Stimulated activated naive CD8-positive, alpha-beta T cell treated with anti-CD3 and anti-CD28 coated beads, Interleukin-15, amount 100 ng/mL, for 72 hours (primary cell): Measurements from ENCODE around the gene MYO5B.
"Not testable (repeated sequence)": the region's sequence is repeated elsewhere in the genome, so short reads cannot be mapped to it uniquely, and the experiment has no call there.

Experiments
- ATAC-seq: fragments of 150-1000 bp; cut with Tn5 transposase; 2 replicates; pipeline ENCODE4 v1.10.0; 2021; ENCODE audit warnings: mild to moderate bottlenecking, moderate library complexity
- DNase-seq, 2 donors: peaks; one replicate each; pipeline ENCODE4 v3.0.0; 2021 to 2022
- H3K27ac Mint-ChIP-seq, 2 donors: one replicate each; pipeline ENCODE4 v1.8.0; 2022; ENCODE audit warnings: mild to moderate bottlenecking in 2 of 2, mixed read lengths in 2 of 2, moderate library complexity in 2 of 2
- H3K27me3 Mint-ChIP-seq: one replicate; pipeline ENCODE4 v1.8.0; 2022; ENCODE audit warnings: mixed read lengths
- H3K4me1 Mint-ChIP-seq: one replicate; pipeline ENCODE4 v1.8.0; 2022; ENCODE audit warnings: mild to moderate bottlenecking, mixed read lengths
- H3K4me3 Mint-ChIP-seq, 2 donors: one replicate each; pipeline ENCODE4 v1.8.0; 2022; ENCODE audit warnings: mild to moderate bottlenecking in 2 of 2, mixed read lengths in 2 of 2, moderate library complexity in 1 of 2
- H3K9me3 Mint-ChIP-seq, 2 donors: one replicate each; pipeline ENCODE4 v1.8.0; 2022; ENCODE audit warnings: mixed read lengths in 2 of 2

MYO5B gene

DNA sequence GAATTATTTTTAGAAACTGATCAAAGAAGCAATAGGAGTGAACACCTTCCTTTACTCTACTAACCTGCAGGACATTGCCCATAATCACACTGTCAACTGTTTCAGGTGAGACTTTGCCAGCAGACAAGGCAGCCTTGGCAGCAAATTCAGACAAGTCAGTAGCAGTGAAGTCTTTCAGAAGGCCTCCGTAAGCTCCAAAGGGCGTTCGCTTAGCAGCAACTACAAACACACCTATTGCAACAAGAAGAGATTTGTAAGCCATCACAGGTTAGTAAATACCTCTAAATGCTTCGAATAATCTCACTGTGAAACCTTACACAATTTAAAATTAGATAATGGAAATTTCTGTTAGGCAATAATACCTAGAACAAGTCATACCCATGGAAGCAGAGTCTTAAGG lies 392.3 kb downstream of the MYO5B start:
- DNase-seq = no peak
- Mint-ChIP-seq H3K27me3 (no peaks in the 10 kb centered on the region), H3K4me3 (no peak overlapping the region), H3K27ac (no peak overlapping the region), H3K9me3 (no peaks in the 10 kb centered on the region), H3K4me1 (peaks cover 38% of the 10 kb centered on the region)
- no peak for ATAC-seq

DNA sequence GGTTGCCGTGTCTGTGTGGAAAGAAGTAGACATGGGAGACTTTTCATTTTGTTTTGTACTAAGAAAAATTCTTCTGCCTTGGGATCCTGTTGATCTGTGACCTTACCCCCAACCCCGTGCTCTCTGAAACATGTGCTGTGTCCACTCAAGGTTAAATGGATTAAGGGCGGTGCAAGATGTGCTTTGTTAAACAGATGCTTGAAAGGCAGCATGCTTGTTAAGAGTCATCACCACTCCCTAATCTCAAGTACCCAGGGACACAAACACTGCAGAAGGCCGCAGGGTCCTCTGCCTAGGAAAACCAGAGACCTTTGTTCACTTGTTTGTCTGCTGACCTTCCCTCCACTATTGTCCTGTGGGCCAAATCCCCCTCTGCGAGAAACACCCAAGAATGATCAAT lies 394.5 kb downstream of the MYO5B start:
- not testable (repeated sequence) for H3K27ac Mint-ChIP-seq, DNase-seq, ATAC-seq, H3K4me3 Mint-ChIP-seq, H3K27me3 Mint-ChIP-seq, H3K9me3 Mint-ChIP-seq
- peaks cover 50% of the 10 kb centered on the region for H3K4me1 Mint-ChIP-seq

DNA sequence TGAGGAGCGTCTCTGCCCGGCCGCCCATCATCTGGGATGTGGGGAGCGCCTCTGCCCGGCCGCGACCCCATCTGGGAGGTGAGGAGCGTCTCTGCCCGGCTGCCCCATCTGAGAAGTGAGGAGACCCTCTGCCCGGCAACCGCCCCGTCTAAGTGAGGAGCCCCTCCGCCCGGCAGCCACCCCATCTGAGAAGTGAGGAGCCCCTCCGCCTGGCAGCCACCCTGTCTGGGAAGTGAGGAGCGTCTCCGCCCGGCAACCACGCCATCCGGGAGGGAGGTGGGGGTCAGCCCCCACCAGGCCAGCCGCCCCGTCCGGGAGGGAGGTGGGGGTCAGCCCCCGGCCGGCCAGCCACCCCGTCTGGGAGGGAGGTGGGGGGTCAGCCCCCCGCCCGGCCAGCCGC lies 395.1 kb downstream of the MYO5B start:
- not testable (repeated sequence) for ATAC-seq, H3K9me3 Mint-ChIP-seq, H3K27me3 Mint-ChIP-seq, DNase-seq, H3K27ac Mint-ChIP-seq, H3K4me3 Mint-ChIP-seq
- H3K4me1 Mint-ChIP-seq = peaks cover 47% of the 10 kb centered on the region

DNA sequence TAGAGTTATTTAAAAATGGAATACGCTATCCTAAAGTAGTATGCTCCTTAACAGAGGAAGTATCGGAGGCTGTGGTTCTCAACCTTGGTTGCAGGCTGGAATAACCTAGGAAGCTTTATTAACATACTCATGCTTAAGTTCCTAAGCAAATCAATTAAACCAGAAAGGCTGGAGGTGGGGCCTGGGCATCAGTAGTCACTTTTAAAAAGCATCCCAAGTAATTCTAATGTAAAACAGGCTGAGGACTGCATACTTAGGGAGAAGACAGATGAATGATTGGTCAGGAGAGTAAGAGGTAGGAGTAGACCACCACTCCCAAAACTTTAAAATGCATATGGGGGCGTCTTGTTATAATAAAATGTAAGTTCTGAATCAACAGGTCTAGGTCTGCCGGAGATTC lies 396.9 kb downstream of the MYO5B start:
- Mint-ChIP-seq H3K4me1 (peaks cover 32% of the 10 kb centered on the region), H3K9me3 (no peaks in the 10 kb centered on the region), H3K27me3 (no peaks in the 10 kb centered on the region), H3K27ac (no peak overlapping the region), H3K4me3 (no peak overlapping the region)
- ATAC-seq (no peak), DNase-seq (no peak)

DNA sequence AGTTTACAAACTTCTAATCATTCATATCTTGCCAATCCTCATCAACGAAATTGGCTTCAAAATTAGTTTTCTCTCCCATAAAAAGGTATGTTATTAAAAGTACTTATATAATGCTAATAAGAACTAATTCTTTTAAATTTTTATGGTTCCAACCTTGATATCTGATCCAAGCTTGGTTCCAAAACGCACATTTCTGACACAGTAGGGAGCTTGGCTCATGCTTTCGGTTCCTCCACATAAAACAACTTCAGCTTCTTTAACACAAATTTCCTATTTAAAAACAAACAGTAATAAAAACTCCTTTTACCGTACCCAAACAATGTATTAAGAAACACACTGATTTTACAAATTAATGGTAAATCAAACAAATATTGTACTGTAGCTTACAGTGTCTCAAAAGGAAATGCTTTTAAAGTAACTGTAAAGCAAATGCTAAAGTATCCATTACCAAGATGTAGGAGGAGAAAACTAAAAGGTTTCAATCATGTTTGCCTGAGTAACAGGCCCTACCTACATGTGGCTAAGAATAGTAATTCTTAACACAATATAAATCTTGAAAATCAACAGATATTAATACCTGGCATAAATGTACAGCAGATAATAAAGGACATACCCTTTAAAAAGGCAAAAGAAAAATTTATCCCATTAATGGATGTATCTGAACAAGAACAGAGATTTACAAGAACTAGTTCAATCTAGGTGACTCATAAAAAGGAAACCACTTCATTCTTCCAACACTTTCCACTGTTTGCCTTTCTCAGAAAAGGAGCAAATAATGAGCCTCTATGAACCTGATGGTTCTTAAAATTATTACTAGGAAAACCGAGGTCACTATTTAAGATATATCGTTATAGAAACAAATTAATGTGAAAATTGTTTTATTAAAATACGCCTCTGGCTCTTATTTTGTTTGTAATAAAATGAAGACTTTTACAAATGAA lies 399.1 kb downstream of the MYO5B start:
- peak overlapping the region in 1 of 2 donors; percentile 24 for H3K4me3 Mint-ChIP-seq
- ATAC-seq = no peak
- H3K4me1 Mint-ChIP-seq = peaks cover 28% of the 10 kb centered on the region
- H3K27me3 Mint-ChIP-seq = no peaks in the 10 kb centered on the region
- H3K27ac Mint-ChIP-seq = peak overlapping the region in 1 of 2 donors; percentile 63
- DNase-seq = no peak
- H3K9me3 Mint-ChIP-seq = no peaks in the 10 kb centered on the region

DNA sequence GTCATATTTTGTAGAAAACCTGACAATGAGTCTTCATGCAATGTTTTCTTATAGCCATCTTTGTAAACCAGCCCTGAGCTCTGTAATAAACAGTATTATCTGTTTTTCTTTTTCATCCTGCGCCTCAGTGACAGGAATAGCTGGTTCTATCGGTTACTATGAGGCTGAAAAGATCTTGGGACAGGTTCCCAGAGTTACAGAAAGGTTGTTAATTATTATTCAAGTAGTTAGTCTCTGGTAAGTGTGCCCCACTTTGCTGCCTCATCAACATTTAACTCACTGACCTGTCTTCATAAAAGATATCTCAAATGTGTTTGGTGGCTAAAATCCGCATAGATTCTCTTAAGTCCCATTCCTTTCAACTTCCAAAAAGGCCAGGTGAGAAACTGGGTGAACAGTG lies 400.2 kb downstream of the MYO5B start:
- no peak for DNase-seq
- Mint-ChIP-seq H3K27me3 (no peaks in the 10 kb centered on the region), H3K4me3 (no peak overlapping the region), H3K9me3 (no peaks in the 10 kb centered on the region), H3K4me1 (peaks cover 35% of the 10 kb centered on the region), H3K27ac (no peak overlapping the region)
- ATAC-seq = no peak

DNA sequence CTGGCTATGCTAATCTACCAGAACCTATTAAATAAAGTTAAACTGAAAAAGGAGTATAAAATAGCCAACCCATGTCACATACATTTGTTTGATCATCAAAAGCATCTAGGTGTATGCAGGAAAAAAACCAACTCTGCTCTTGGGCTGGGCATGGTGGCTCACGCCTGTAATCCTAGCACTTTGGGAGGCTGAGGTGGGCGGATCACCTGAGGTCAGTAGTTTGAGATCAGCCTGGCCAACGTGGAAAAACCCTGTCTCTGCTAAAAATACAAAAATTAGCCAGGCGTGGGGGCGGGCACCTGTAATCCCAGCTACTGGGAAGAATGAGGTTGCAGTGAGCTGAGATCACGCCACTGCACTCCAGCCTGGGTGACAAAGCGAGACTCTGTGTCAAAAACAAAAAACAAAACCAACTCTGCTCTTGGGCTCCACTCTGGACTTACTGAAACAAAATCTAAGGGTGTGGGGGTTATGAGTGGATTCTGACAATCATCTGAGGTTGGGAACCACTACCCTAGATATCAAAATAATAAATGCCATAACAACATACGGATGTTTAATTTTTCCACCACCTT lies 405.3 kb downstream of the MYO5B start:
- peak; percentile 39 for ATAC-seq
- DNase-seq = peak in 1 of 2 donors; percentile 27
- H3K9me3 Mint-ChIP-seq, H3K4me3 Mint-ChIP-seq, H3K27me3 Mint-ChIP-seq: not testable (repeated sequence)
- Mint-ChIP-seq H3K4me1 (peaks cover 45% of the 10 kb centered on the region), H3K27ac (peak overlapping the region in 1 of 2 donors; percentile 5)

DNA sequence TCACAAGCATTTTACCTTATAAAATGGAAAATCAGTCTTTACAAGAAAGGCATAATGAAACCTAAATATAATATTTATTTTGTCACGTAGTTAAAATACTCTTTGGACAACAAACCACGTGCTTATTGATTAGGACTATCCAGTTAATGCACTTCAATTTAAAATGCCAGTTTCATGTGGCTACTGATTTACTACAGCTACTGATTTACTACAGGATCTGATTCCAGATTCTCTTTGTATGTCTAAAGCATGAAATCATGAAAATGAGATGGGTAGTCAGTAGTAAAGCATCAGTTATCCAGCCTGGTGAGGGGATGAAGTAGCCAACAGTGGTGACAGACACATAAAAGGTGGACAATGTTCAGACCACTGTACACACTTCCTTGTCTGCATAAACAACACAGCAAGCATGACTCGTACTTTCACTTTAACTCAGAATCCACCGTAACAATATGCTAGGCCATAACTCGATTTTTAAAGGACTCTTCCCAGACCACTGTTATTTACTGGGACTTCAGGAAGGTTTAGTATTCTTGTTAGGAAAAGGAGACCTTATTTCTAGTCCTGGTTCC lies 406.5 kb downstream of the MYO5B start:
- Mint-ChIP-seq H3K4me3 (peak overlapping the region in 1 of 2 donors; percentile 19), H3K9me3 (no peaks in the 10 kb centered on the region), H3K27ac (peak overlapping the region in 1 of 2 donors; percentile 69), H3K4me1 (peaks cover 45% of the 10 kb centered on the region), H3K27me3 (no peaks in the 10 kb centered on the region)
- no peak for DNase-seq
- ATAC-seq = peak; percentile 86

DNA sequence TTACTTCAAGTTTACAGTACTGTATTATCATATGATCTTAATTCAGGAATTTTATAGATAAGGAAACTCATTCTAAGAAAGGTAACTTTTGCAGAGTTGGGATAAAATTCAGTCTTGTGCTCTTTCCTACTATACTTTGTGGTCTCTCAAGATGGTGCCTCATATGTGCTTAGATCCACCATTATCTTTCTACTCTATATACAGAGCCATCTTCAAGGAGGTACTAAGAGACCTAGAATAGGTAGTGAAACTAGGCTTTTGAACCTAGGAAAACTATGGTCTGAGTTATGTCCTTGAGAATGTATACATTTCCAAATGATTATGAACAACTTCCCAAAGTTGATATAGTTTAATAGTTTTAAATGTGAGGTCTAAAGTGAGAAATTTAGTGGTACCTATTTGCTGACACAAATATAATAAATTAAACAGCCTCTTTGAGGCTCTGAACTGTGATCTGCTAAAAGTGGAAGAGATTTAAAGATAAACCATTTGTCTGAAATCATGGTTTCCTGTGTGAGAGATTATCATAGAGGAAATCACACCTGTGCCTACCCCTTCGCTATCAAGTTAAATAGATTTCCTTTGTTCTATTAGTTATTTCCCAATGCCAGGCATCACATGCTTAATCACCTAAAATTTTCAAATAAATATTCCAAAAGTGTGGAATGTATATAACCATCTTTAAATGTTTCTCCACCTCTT lies 408.8 kb downstream of the MYO5B start:
- DNase-seq (no peak), ATAC-seq (no peak)
- H3K4me1 Mint-ChIP-seq = peaks cover 45% of the 10 kb centered on the region
- H3K9me3 Mint-ChIP-seq = no peaks in the 10 kb centered on the region
- H3K27ac Mint-ChIP-seq = no peak overlapping the region
- no peak overlapping the region for H3K4me3 Mint-ChIP-seq
- H3K27me3 Mint-ChIP-seq = no peaks in the 10 kb centered on the region

DNA sequence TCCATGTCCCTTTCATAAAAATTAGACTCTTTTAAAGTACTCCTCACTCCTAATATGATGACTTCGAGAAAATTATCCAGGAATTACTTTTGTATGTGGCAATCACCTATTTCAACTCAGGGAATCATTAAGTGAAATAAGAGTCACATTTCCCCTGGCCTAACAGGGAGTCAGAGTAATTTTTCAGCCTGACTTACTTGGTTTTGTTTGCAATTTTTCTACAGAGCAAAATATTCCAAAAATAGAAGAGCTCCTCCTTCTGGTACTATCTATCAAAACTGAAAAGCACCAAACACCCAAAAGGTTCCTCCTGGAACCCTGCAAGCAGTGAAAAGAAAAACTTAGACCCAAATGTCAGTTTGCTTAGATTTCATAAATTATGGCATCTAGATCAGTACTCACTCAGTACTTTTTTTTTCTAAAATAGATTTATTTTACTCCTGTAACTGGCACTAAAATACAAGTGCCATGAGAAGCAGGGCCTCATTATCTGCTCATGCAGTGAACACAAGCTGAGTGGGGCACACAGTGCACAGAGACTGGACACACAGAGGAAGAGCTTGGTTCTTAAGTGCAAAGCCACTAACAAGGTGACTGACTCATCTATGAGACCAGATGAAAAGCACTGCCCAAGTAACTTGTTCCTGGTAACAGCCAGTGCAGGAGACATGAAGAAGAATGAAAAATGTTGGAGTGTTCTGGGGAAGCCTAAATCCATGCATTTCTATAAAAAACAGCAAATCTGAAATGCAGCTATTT lies 410.3 kb downstream of the MYO5B start:
- Mint-ChIP-seq H3K4me3 (no peak overlapping the region), H3K27ac (no peak overlapping the region), H3K4me1 (peaks cover 36% of the 10 kb centered on the region), H3K27me3 (no peaks in the 10 kb centered on the region), H3K9me3 (no peaks in the 10 kb centered on the region)
- DNase-seq = no peak
- no peak for ATAC-seq

DNA sequence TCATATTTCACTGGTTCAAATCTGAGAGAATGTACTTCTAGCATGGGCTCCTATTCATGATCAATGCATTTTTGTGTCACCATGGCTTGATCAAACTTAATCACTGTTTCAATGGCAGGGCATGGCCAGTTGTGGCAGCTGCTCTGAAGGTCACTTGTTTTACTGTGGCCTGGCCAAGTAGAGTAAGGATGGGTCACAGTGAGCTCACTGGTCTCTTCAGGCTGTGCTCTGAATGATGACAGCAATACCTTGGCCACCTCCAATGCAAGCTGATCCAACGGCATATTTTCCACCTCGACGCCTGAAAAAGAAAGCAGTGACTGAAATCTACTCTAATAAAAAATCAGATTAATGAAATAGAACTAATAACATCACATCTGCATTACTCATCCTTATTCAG lies 411.3 kb downstream of the MYO5B start:
- peaks cover 27% of the 10 kb centered on the region for H3K4me1 Mint-ChIP-seq
- H3K4me3 Mint-ChIP-seq, DNase-seq, H3K27me3 Mint-ChIP-seq, ATAC-seq, H3K9me3 Mint-ChIP-seq, H3K27ac Mint-ChIP-seq: not testable (repeated sequence)

DNA sequence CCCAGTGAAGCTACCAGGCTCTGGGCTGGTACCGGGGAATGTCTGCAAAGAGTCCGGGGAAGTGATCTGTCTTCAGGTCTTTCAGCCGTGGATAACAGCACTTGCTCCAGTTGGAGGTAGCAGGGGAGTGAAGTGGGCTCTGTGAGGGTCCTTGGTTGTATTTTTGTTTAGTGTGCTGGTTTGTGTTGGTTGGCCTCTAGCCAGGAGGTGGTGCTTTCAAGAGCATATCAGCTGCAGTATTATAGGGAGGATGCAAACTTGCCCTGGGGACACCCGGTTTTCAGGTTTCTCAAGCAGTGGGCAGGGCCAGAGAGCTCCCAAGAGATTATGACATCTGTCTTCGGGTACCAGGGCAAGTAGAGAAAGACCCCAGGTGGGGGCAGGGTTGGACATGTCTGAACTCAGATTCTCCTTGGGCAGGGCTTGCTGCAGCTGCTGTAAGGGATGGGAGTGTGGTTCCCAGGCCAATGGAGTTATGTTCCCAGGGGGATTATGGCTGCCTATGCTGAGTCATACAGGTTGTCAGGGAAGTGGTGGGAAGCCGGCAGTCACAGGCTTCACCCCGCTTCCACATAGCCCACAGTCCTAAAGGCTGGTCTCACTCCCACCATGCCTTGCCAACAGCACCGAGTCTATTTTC lies 416.0 kb downstream of the MYO5B start:
- H3K9me3 Mint-ChIP-seq = peaks cover 10 to 18% of the 10 kb centered on the region in 2 donors
- no peak for ATAC-seq
- no peaks in the 10 kb centered on the region for H3K4me1 Mint-ChIP-seq
- H3K4me3 Mint-ChIP-seq = no peak overlapping the region
- H3K27me3 Mint-ChIP-seq = no peaks in the 10 kb centered on the region
- H3K27ac Mint-ChIP-seq = no peak overlapping the region
- no peak for DNase-seq
